GM18511 (cell line): ENCODE data around the gene GJA1.
"Not testable (repeated sequence)": the region's sequence is repeated elsewhere in the genome, so short reads cannot be mapped to it uniquely, and the experiment has no call there.

Experiments
- ATAC-seq: cut with Tn5 transposase; IDR thresholded peaks from one replicate; pipeline ENCODE4 v1.9.1; 2021; ENCODE audit warnings: mild to moderate bottlenecking, moderate library complexity; ENCODE audit not compliant: unreplicated experiment

Gene GJA1

GRCh38 chr6:121435444-121436069 lies at the start of gene GJA1:
Gene GJA1, plus strand, starts transcription at chr6:121435646. Its CDS starts 11,202 bp downstream, at chr6:121446848.
- ATAC-seq: no peak

DNA sequence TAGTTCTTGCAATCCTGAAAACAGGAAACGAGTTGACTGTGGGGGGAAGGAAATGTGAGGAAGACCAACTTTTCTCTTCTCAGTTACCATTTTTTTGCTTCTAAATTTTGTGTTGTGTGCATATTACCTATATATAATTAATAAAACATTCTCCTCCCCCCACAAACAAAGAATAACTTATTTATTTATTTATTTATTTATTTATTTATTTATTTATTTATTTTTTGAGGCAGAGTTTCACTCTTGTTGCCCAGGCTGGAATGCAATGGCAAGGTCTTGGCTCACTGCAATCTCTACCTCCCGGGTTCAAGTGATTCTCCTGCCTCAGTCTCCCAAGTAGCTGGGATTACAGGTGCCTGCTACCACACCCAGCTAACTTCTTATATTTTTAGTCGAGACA lies 48.9 kb upstream of the GJA1 start:
- not testable (repeated sequence) for ATAC-seq

DNA sequence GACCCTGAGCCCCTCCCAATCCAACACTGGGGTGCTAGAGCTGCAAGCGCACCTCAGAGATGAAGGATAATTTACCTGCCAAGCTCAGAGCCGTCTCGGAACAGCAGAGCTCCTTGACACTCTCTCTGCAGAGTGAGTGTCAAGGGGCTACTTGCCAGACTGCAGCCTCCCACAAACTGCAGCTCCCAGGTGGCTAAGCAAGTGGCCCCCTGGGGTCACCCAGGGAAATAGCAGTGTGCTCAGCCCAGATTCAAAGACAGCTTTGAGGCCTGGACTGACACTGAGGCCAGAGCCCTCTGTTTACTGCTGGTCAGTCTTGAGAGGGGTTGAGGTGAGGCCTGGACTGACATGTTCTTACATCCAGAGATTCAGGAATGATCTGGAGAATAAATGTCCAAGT lies 46.0 kb upstream of the GJA1 start:
- no peak for ATAC-seq

- ATAC-seq: no peak
These were observed 41.5 kb upstream of the GJA1 start for GRCh38 chr6:121393731-121394505.

GRCh38 chr6:121395736-121396135 lies 39.7 kb upstream of the GJA1 start:
- ATAC-seq: no peak

DNA sequence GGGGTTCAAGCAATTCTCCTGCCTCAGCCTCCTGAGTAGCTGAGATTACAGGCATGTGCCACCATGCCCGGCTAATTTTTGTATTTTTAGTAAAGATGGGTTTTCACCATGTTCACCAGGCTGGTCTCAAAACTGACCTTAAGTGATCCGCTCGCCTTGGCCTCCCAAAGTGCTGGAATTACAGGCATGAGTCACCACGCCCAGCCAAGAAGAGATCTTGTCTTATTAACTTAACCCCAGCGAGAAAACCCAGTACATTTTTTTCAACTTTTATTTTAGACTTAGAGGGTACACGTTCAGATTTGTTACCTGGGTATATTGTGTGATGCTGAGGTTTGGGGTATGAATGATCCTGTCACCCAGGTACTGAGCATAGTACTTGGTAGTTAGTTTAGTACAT lies 38.3 kb upstream of the GJA1 start:
- ATAC-seq: not testable (repeated sequence)

GRCh38 chr6:121398127-121398526 lies 37.3 kb upstream of the GJA1 start:
- ATAC-seq: no peak

DNA sequence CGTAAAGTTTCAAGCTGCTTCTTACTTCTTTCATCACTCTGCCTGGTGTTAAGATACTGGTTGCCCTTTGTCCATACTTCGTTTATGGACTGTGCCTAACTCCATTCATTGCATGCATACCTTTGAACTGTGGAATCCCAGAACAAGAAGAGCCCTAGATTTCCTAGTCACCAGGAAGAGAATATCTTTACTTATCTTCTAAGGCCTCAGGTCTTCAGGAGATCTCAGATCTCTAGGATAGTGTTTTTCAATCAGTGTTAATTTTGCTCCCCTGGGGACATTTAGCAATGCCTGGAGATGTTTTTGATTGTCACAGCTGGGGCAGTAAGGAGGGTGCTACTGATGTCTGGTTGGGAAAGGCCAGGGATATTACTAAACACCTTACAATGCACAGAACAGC lies 35.5 kb upstream of the GJA1 start:
- ATAC-seq: no peak

GRCh38 chr6:121403964-121404363 lies 31.5 kb upstream of the GJA1 start:
- no peak for ATAC-seq

- no peak for ATAC-seq
These were observed 30.1 kb upstream of the GJA1 start for GRCh38 chr6:121405306-121405705.

GRCh38 chr6:121408321-121408720 lies 27.1 kb upstream of the GJA1 start:
- no peak for ATAC-seq

- no peak for ATAC-seq
These were observed 21.6 kb upstream of the GJA1 start for GRCh38 chr6:121413879-121414278.

DNA sequence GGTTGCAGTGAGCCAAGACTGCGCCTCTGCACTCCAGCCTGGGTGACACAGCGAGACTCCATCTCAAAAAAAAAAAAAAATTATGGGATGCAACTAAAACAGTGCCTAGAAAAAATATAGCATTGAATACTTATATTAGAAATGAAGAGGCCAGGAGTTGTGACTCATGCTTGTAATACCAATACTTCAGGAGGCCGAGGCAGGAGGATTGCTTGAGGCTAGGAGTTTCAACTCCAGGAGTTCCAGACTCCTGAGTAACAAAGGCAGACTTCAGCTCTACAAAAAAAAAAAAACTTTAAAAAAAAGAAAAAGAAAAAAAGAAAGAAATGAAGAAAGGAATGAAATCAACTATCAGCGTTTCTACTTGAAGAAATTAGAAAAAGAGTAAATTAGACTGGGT lies 17.1 kb upstream of the GJA1 start:
- ATAC-seq: no peak

DNA sequence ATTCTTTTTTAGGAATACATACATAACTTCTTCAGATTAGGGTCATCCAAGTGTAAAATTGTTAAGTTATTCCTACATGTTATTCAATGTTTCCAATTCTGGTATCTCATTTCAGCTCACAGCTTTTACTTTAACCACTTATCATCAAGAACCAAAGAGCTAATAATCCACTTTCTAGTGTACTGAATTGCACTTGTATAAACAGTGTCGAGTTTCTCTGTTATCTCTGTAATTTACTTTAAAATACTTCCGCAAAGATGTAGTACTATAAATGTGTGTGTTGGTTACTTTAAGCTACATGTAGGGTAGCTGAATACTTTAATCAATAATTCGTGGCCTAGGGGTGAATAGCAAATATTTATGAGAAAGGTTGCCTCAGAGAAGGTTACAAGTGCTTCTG lies 8.8 kb upstream of the GJA1 start:
- no peak for ATAC-seq

GRCh38 chr6:121428872-121429756 lies 6.3 kb upstream of the GJA1 start:
- no peak for ATAC-seq

GRCh38 chr6:121430514-121431460 lies 4.7 kb upstream of the GJA1 start:
- ATAC-seq: no peak

DNA sequence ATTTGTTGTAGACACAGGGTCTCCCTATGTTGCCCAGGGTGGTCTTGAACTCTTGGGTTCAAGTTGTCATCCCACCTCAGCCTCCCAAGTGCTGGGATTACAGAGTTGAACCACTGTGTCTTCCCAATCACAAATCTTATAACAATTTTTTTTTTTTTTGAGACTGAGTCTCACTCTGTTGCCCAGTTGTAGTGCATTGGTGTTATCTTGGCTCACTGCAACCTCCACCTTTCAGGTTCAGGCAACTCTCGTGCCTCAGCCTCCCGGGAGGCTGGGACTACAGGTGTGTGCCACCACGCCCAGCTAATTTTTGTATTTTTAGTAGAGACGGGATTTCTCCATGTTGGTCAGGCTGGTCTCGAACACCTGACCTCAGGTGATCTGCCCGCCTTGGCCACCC lies 3.7 kb upstream of the GJA1 start:
- ATAC-seq: not testable (repeated sequence)

DNA sequence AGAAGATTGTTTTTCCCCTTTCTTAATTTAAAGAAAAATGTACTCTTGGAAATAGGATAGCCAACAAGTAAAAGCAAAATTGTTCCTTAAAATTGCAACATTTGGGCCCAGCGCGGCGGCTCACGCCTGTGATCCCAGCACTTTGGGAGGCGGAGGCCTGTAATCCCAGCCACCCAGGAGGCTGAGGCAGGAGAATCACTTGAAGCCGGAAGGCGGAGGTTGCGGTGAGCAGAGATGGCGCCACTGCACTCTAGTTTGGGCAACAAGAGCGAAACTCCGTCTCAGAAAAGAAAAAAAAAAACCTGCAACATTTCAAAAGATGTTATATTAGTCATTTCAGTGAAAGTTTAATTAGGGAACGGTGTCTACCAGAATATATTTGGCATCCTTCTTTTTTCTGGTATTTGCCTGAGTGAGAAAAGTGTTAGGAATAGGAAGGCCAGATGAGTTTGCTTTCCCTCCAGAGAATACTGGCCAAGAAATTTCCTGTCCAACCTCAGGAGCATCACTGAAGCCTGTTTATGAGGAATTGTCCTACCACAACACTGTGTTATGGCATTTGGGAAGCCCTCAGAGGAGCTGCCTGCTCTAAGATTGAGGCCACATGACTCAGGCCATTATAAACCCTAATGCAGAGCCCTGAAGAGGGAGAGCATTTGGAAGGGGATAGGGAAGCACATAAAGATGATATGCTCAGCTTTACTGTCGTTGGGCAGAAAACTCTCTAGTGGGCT lies 1.2 kb upstream of the GJA1 start:
- ATAC-seq: no peak

- no peak for ATAC-seq
These were observed 920 bp downstream of the GJA1 start for GRCh38 chr6:121436274-121436857.
